Choroid plexus epithelial cell (primary cell): ENCODE results near the gene EPHA8.

Source experiments
- DNase-seq: peaks from one replicate; pipeline ENCODE4 v3.0.0-alpha.2; 2010; ENCODE audit warnings: low read depth
- H3K4me3 ChIP-seq: 2 replicates; pipeline ENCODE4 v1.5.1; 2011; ENCODE audit warnings: low read depth, mild to moderate bottlenecking, control low read depth, low read length, moderate library complexity
- CTCF ChIP-seq: conservative IDR thresholded peaks from 2 replicates; pipeline ENCODE4 v1.5.1; 2011; ENCODE audit warnings: low read depth, mild to moderate bottlenecking, control low read depth, inconsistent platforms, low read length, moderate library complexity

Gene EPHA8

GRCh38 chr1:22591576-22591975 lies 28.3 kb downstream of the EPHA8 start:
- no peak for TF ChIP-seq CTCF
- DNase-seq: no peak

GRCh38 chr1:22592051-22592450 lies 28.8 kb downstream of the EPHA8 start:
- no peak for DNase-seq
- H3K4me3 ChIP-seq: no peak overlapping the region
- no peak for TF ChIP-seq CTCF

More at GRCh38 chr1:22591576-22591975, 28.3 kb downstream of the EPHA8 start:
- H3K4me3 ChIP-seq: no peak overlapping the region

- DNase-seq: no peak
- H3K4me3 ChIP-seq: no peak overlapping the region
- TF ChIP-seq CTCF: no peak
Observed at GRCh38 chr1:22592919-22593790, 29.9 kb downstream of the EPHA8 start.

- no peak overlapping the region for H3K4me3 ChIP-seq
- no peak for TF ChIP-seq CTCF
- no peak for DNase-seq
Observed at GRCh38 chr1:22594396-22594795, 31.1 kb downstream of the EPHA8 start.

GRCh38 chr1:22595108-22595507 lies 31.8 kb downstream of the EPHA8 start:
- no peak for TF ChIP-seq CTCF
- H3K4me3 ChIP-seq: no peak overlapping the region
- DNase-seq: no peak

GRCh38 chr1:22597301-22597965 lies 34.1 kb downstream of the EPHA8 start:
- no peak overlapping the region for H3K4me3 ChIP-seq
- no peak for DNase-seq
- no peak for TF ChIP-seq CTCF
